RWPE2 (cell line): ENCODE results near the gene ZBTB3.

Experiments
- ATAC-seq: fragments of 200-7000 bp; cut with Tn5 transposase; 3 replicates; pipeline ENCODE4 v1.9.1; 2021; ENCODE audit warnings: low read depth
- DNase-seq: peaks from one replicate; pipeline ENCODE4 v3.0.0-alpha.2; 2020; ENCODE audit warnings: low spot score
- H3K27ac ChIP-seq: fragments of 450-650 bp; 2 replicates; pipeline ENCODE4 v1.5.1; 2017; ENCODE audit warnings: mild to moderate bottlenecking; ENCODE audit not compliant: poor library complexity, severe bottlenecking
- H3K27me3 ChIP-seq: fragments of 250-450 bp; sonication (Bioruptor Pico); 2 replicates; pipeline ENCODE4 v1.5.1; 2021; ENCODE audit warnings: mild to moderate bottlenecking, moderate library complexity; ENCODE audit not compliant: insufficient read depth, poor library complexity, severe bottlenecking
- H3K36me3 ChIP-seq: fragments of 250-450 bp; sonication (Bioruptor Pico); 2 replicates; pipeline ENCODE4 v1.5.1; 2020; ENCODE audit warnings: low read depth, mild to moderate bottlenecking, moderate library complexity
- H3K4me1 ChIP-seq: fragments of 250-450 bp; sonication (Bioruptor Pico); 2 replicates; pipeline ENCODE4 v1.5.1; 2021; ENCODE audit warnings: mild to moderate bottlenecking, moderate library complexity; ENCODE audit not compliant: insufficient read depth, poor library complexity, severe bottlenecking
- H3K4me3 ChIP-seq: fragments of 250-450 bp; sonication (Bioruptor Pico); 2 replicates; pipeline ENCODE4 v1.5.1; 2021; ENCODE audit warnings: mild to moderate bottlenecking, moderate library complexity; ENCODE audit not compliant: severe bottlenecking
- H3K9me3 ChIP-seq: fragments of 250-450 bp; sonication (Bioruptor Pico); 2 replicates; pipeline ENCODE4 v1.5.1; 2021; ENCODE audit warnings: mild to moderate bottlenecking, moderate library complexity; ENCODE audit not compliant: severe bottlenecking
- TF ChIP-seq, protein P1 (sequence below): fragments of 450-650 bp; IDR thresholded peaks from one replicate; pipeline ENCODE4 v1.5.1; 2017; ENCODE audit warnings: mild to moderate bottlenecking, moderate library complexity; ENCODE audit not compliant: poor library complexity, severe bottlenecking

The ZBTB3 gene

DNA sequence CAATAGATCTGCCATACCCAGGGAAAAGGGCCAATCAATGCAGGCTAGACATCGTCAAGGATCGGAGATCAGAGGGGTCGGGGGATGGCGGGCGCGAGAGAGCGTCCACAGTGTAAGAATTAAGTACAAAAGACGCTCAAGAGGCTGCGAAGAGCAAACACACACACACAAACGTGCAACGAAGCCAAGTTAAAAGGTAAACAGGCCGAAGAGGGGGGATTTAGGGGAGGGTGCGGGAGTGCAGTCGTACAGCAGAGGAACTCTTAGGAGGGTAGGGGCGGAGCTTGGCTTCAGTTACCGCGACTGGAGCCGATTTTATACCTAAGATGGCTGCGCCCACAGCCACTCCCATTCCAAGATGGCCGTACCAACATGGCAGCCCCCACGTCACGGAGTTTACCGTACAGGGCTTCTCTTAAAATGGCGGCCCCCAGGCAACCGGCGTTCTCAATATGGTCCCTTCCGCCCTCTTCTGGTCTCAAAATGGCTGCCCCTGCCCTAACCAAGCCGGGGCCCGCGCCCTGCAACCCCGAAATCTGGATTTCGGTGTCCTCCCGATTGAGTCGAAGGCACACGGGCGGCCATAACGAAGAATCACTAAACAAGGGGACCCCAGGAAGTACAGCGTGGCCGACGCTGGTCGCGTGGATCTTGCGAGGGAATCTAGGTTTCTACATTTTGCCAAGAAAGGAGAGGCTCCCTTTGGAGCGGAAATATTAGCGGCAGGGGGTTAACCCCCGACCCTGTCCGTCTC is 44.5 kb downstream of the ZBTB3 start:
- H3K4me1 ChIP-seq = peaks cover 2% of the 10 kb centered on the region
- no peaks in the 10 kb centered on the region for H3K27me3 ChIP-seq
- ATAC-seq (peak; percentile 73), DNase-seq (peak; percentile 94)
- peaks cover 40% of the 10 kb centered on the region for H3K36me3 ChIP-seq
- H3K4me3 ChIP-seq = peak overlapping the region; percentile 41
- TF ChIP-seq, protein P1, sequence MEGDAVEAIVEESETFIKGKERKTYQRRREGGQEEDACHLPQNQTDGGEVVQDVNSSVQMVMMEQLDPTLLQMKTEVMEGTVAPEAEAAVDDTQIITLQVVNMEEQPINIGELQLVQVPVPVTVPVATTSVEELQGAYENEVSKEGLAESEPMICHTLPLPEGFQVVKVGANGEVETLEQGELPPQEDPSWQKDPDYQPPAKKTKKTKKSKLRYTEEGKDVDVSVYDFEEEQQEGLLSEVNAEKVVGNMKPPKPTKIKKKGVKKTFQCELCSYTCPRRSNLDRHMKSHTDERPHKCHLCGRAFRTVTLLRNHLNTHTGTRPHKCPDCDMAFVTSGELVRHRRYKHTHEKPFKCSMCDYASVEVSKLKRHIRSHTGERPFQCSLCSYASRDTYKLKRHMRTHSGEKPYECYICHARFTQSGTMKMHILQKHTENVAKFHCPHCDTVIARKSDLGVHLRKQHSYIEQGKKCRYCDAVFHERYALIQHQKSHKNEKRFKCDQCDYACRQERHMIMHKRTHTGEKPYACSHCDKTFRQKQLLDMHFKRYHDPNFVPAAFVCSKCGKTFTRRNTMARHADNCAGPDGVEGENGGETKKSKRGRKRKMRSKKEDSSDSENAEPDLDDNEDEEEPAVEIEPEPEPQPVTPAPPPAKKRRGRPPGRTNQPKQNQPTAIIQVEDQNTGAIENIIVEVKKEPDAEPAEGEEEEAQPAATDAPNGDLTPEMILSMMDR = no peak
- no peaks in the 10 kb centered on the region for H3K9me3 ChIP-seq
- H3K27ac ChIP-seq = peak overlapping the region; percentile 81

DNA sequence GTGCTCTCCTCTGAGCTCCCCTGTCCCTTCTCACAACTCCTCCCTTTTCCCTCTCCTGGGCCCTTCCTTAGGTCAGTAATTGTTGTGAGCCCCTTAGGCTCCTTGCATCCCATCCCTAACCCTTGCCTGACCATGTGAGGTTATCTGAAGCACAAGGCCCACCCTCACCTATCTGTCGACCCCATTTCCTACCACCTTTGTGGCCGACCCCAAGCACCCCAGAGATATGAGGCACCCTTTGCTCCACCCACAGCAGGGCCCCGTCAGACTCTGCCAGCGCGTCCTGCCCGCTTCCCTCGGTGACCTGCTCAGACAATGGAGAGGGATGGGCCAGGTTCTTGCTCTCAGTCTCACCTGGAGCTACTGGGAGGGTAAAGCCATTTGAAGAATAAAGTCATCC is 45.2 kb downstream of the ZBTB3 start:
- ATAC-seq (peak; percentile 38), DNase-seq (peak; percentile 67)
- H3K27me3 ChIP-seq = no peaks in the 10 kb centered on the region
- peak overlapping the region; percentile 41 for H3K4me3 ChIP-seq
- peaks cover 37% of the 10 kb centered on the region for H3K36me3 ChIP-seq
- TF ChIP-seq, protein P1 = no peak
- H3K9me3 ChIP-seq = no peaks in the 10 kb centered on the region
- H3K27ac ChIP-seq = peak overlapping the region; percentile 81
- peaks cover 2% of the 10 kb centered on the region for H3K4me1 ChIP-seq

DNA sequence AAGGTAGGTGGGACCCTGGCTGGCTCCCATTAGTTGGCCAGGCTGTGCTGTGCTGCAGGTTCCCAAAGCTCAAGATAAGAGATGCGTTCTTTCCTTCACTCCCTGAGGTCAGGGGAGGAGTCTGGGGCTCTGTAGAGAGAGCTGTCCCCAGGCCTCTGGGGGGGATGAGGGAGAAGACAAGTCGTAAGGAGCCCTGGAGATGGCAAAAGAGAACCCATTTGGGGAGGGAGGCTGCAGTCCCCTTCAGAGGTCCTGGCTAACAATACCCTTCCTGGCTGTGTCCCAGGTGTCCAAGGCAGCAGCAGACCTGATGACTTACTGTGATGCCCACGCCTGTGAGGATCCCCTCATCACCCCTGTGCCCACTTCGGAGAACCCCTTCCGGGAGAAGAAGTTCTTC is 45.6 kb downstream of the ZBTB3 start:
- H3K4me3 ChIP-seq = peak overlapping the region; percentile 41
- peaks cover 33% of the 10 kb centered on the region for H3K36me3 ChIP-seq
- no peaks in the 10 kb centered on the region for H3K27me3 ChIP-seq
- no peak for DNase-seq
- ATAC-seq = no peak
- peak overlapping the region; percentile 81 for H3K27ac ChIP-seq
- peaks cover 2% of the 10 kb centered on the region for H3K4me1 ChIP-seq
- TF ChIP-seq, protein P1 = no peak
- H3K9me3 ChIP-seq = no peaks in the 10 kb centered on the region

DNA sequence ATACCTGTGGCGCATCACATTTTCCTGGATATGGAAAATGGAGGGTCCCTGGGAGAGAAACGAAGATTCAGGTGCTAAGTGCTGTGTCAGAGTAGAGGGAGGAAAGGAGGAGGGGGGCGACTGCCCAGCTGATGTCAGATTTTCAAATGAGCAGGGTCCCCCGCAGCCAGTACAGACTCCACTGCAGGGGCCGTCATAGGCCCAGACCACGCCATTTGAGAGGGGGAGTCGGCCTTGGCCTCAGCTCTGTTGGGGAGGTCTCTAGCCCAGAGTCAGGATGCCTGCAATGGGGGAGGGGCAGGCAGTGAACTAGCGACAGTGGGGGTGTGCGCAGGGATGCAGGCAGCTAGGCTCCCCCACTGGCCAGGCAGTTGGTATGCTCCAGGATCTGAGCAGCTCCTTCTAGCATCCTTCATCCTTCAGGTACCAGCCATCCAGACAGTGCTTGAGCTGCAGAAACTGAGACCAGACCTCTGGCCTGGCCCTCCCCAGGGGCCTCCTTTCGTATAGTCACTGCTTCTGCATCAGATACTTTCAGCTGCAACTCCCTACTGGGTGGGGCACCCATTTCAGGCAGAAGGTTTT is 46.6 kb downstream of the ZBTB3 start, which contains the start of the genes BSCL2 and GNG3:
BSCL2 (minus strand) TSS at position 148 of the 585 bp plus-strand sequence. CDS start 229 bp downstream, outside the sequence.
GNG3 (plus strand) TSS at position 400 of the 585 bp plus-strand sequence. CDS start 620 bp downstream, outside the sequence.
- peaks cover 2% of the 10 kb centered on the region for H3K4me1 ChIP-seq
- peaks cover 24% of the 10 kb centered on the region for H3K36me3 ChIP-seq
- ATAC-seq (no peak), DNase-seq (no peak)
- no peaks in the 10 kb centered on the region for H3K9me3 ChIP-seq
- TF ChIP-seq, protein P1 = no peak
- H3K4me3 ChIP-seq = peak within 1 kb of the TSS; percentile 63
- no peaks in the 10 kb centered on the region for H3K27me3 ChIP-seq
- peak within 1 kb of the TSS; percentile 81 for H3K27ac ChIP-seq

DNA sequence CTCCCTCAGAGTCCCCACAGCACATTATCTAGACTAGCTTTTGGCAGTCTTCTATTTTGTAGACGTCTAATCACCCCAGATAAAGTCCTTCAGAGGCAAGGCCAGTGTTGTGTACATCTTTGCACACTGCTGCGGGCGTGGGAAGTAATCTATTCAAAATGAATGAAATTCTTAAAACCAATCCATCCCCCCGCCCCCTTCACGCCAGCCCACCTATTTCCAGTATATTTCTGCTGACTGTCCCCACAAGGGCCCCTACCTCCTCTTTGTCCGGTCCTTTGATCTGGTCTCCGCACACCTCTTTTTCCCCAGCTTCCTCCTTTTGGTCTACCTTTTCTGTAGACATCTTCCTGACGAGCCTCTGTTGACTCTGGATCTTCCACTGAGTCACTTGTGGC is 47.1 kb downstream of the ZBTB3 start:
- Histone ChIP-seq H3K27me3 (no peaks in the 10 kb centered on the region), H3K9me3 (no peaks in the 10 kb centered on the region), H3K36me3 (peaks cover 23% of the 10 kb centered on the region), H3K4me3 (no peak overlapping the region), H3K4me1 (peaks cover 2% of the 10 kb centered on the region), H3K27ac (peak overlapping the region; percentile 44)
- TF ChIP-seq, protein P1 = no peak
- DNase-seq (no peak), ATAC-seq (no peak)
